Measurements from ENCODE around the gene MDP1.

MDP1 gene

DNA sequence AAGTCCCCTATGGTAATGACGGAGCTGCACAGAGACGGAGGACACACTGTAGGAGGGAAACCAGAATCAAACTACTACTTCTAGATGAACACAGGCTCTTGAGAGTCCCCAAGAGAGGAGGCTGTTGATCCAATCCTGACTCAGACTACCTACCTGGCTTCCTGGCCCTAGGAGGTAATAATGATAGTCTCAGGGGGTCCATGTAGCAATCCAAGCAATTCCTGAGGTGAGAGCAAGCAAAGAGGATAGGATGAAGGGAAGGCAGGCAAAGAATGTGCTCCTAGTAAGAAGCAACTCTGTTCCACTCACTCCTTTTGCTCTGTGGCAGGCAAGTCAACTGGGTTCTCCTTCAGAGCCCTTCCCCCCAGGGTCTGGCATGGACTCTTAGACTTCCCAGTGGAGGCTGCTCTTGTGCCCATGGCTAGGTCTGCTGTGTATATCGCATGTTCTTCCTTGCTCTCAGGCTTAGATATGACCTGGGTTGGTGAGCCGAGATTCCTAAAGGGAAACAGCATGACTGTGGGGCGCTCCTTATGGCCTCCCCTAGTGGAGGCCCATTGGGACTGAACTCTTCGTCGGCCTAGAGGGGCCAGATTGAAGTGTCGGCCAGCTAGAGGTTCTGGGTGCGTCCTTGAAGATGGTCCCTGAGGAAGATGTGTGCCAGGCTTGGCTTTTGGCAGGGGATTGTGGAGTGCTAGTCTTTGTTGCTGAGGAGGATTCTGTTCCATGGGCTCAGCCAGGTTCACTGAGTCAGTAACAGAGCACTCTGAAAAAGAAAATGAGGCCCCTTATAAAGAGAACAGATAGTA is 24.4 kb upstream of the MDP1 start:
- intact Hi-C loops (cut with micrococcal nuclease): no loop called here
- Mint-ChIP-seq H3K27me3 (no peaks in the 10 kb centered on the region), H3K27ac (peak overlapping the region; percentile 37), H3K9me3 (no peaks in the 10 kb centered on the region), H3K36me3 (ENCODE audit: low read depth) (peaks cover 76% of the 10 kb centered on the region), H3K4me1 (ENCODE audit: low read depth) (peaks cover 88% of the 10 kb centered on the region), H3K4me3 (peak overlapping the region; percentile 37)

DNA sequence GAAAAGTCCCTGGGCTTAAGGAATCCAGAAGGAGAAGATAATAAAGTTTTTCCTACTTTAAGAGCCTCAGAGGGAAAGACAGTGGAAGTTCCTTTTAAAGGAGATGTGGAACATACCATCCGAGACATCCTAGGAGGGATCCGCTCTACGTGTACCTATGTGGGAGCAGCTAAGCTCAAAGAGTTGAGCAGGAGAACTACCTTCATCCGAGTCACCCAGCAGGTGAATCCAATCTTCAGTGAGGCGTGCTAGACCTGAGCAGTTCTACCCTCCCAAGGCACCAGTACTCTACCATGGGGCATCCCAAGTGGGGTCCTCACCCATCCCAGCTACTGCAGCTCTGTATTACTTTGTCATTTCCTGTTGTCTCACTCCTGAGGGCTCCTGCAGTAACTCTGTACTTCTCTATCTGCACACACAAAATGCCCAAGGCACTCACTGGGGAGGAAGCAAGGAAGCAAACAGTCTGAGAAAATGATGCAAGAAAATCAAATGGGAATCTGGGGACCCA is 22.7 kb upstream of the MDP1 start:
- Mint-ChIP-seq H3K4me3 (no peak overlapping the region), H3K27ac (no peak overlapping the region), H3K36me3 (ENCODE audit: low read depth) (peaks cover 89% of the 10 kb centered on the region), H3K27me3 (no peaks in the 10 kb centered on the region), H3K4me1 (ENCODE audit: low read depth) (peaks cover 91% of the 10 kb centered on the region), H3K9me3 (no peaks in the 10 kb centered on the region)
- intact Hi-C loops (cut with micrococcal nuclease): no loop called here

DNA sequence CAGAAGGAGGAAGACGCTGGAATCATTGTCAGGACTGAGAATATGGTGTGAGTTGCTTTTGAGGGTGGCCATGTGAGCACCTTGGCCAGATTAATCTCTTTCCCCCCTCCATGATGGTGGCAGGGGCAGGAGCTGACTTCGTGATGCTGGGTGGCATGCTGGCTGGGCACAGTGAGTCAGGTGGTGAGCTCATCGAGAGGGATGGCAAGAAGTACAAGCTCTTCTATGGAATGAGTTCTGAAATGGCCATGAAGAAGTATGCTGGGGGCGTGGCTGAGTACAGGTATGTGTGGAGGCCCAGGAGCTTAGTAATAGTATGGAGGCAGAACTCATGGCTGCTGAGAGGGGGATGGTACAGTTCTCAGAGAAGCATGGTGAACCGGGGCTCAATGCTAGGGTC is 22.3 kb upstream of the MDP1 start:
- Mint-ChIP-seq H3K27me3 (no peaks in the 10 kb centered on the region), H3K36me3 (ENCODE audit: low read depth) (peaks cover 89% of the 10 kb centered on the region), H3K4me1 (ENCODE audit: low read depth) (peaks cover 90% of the 10 kb centered on the region), H3K27ac (no peak overlapping the region), H3K9me3 (no peaks in the 10 kb centered on the region), H3K4me3 (no peak overlapping the region)
- intact Hi-C loops (cut with micrococcal nuclease): no loop called here

DNA sequence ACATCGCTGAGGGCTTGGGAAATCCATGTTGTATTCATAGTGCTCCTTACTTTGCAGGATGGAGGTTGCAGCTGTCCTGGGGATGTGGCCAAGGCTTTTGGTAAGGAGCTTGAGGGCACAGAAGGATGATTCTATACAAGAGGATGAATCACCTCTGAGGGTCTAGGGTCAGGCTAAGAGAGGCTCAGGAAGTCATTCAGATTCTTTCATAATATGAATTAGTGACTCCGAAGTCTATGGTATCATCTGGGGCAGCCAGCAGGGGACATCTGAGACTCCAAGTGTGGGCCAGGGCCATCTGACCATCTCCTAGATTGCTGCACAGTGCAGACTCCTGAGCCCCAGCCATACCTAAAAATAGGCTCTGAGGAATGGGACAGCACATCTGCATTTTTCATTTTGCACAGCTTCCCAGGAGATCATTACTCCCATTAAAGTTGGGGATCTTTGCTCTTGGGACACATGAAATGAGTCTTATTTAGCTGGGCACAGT is 21.6 kb upstream of the MDP1 start:
- no peak overlapping the region for H3K27ac Mint-ChIP-seq
- peaks cover 83% of the 10 kb centered on the region for H3K36me3 Mint-ChIP-seq (ENCODE audit: low read depth)
- peaks cover 85% of the 10 kb centered on the region for H3K4me1 Mint-ChIP-seq (ENCODE audit: low read depth)
- no peaks in the 10 kb centered on the region for H3K9me3 Mint-ChIP-seq
- no peak overlapping the region for H3K4me3 Mint-ChIP-seq
- intact Hi-C loops (cut with micrococcal nuclease): no loop called here
- no peaks in the 10 kb centered on the region for H3K27me3 Mint-ChIP-seq

DNA sequence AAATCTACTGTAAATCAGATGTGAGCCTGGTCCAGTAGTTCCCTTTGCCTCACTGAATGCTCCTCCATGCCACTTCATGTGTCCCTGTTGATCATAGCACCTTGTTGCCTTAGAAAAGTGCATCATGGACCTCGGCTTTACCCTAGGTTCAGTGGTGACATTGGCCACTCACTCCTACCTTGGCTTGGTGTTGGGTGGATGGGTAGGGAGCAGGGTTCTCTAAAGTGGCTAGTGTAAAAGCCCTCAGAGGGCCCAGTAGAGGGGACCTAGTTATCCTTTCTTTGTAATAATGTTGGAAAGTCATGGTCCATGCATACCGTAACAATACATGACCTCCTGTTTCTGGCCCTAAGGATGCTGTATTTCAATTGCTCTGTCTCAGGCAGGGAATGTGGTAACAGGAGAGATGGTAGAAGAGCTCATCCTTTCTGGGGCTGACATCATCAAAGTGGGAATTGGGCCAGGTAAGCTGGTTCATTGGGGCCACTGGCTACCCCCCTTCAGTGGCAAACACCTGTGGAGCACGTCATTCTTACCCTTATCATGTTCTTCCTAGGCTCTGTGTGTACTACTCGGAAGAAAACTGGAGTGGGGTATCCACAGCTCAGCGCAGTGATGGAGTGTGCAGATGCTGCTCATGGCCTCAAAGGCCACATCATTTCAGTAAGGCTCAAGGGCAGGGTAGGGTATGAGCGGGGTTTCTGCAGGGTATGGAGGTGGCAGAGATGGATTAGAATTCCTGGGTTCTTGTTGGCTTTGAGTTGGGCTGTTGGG is 21.0 kb upstream of the MDP1 start:
- no peaks in the 10 kb centered on the region for H3K9me3 Mint-ChIP-seq
- peaks cover 82% of the 10 kb centered on the region for H3K36me3 Mint-ChIP-seq (ENCODE audit: low read depth)
- no peak overlapping the region for H3K27ac Mint-ChIP-seq

DNA sequence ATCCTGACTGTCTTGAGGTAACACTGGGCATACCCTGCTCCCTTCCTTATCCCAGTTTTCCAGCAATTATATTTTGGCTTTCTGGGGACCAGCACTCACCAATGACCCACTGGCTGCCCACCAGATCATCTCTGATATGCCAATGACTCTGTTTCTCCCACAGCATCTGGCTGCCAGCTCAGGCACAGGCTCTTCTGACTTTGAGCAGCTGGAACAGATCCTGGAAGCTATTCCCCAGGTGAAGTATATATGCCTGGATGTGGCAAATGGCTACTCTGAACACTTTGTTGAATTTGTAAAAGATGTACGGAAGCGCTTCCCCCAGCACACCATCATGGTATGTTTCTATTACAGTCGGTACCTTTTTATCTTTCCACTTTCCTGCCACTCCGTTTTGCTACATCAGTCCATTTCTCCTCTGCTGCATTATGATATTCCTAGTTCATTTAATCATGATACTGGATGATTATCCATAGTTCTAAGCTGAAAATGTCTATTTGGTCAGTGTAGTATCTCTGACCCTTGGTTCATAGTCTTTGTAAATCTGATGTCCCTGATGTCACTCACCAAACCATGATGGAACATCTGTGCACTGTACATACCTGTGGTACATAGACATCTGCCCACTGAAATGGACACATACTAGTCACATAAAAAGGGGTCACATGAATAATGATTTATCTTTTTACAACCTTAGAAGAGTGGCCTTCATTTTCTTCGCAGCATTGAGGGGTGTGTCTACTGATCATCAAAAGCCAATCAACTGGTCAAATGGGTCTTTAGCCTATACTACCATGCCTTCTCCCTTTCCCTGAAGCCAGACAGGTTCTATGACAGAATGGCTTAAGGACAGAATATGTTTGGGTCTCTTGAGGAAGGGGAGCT is 20.2 kb upstream of the MDP1 start:
- no peak overlapping the region for H3K27ac Mint-ChIP-seq
- H3K4me3 Mint-ChIP-seq: no peak overlapping the region
- intact Hi-C loops (cut with micrococcal nuclease): no loop called here
- H3K27me3 Mint-ChIP-seq: no peaks in the 10 kb centered on the region
- peaks cover 81% of the 10 kb centered on the region for H3K36me3 Mint-ChIP-seq (ENCODE audit: low read depth)
- peaks cover 84% of the 10 kb centered on the region for H3K4me1 Mint-ChIP-seq (ENCODE audit: low read depth)
- H3K9me3 Mint-ChIP-seq: no peaks in the 10 kb centered on the region

More for the DNA sequence above, 21.0 kb upstream of the MDP1 start:
- H3K4me3 Mint-ChIP-seq: no peak overlapping the region
- no peaks in the 10 kb centered on the region for H3K27me3 Mint-ChIP-seq
- intact Hi-C loops (cut with micrococcal nuclease): no loop called here
- H3K4me1 Mint-ChIP-seq (ENCODE audit: low read depth): peaks cover 82% of the 10 kb centered on the region

DNA sequence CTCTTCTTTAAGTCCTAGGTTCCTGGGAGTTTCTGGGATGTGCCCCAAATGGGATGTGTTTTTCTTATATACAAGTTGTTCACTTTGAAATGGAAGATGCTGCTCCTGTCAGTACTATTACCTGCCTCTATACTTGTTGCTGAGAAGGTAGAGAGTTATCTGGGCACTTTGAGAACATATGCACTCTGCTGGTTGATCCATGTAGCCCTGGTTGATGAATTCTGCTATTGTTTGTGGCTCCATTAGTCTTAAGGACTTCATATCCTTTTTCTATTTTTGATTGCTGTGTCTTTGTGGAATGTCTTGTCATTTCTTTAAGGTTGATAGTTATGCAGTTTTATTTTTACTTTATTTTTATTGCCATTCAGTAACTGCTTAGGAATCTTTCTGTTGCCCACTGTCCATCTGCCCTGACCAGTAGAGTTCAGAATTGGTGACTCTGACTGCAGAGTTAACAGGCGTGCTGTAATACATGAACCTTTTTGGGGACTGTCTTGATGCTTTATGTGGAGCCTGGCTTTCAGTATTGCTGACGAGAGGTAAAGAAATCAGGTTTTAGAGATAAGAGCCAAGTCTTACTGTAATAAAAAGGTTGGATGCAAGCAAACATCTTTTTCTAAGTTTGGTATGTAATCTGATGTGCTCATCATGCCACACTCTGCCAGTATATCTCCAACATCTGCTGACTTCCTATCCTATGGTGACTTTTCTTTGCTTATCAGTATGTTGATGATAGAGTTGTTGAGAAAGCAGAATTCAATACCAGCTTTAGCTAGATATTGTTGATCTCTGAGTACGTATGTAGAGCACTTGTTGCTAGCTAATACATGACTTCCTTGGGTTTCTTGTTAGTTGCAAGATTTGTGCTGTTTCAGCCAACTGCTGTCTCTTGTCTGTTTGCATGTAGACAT is 18.5 kb upstream of the MDP1 start:
- peaks cover 74% of the 10 kb centered on the region for H3K4me1 Mint-ChIP-seq (ENCODE audit: low read depth)
- H3K27ac Mint-ChIP-seq: no peak overlapping the region
- intact Hi-C loops (cut with micrococcal nuclease): no loop called here
- H3K9me3 Mint-ChIP-seq: no peaks in the 10 kb centered on the region
- no peak overlapping the region for H3K4me3 Mint-ChIP-seq
- peaks cover 69% of the 10 kb centered on the region for H3K36me3 Mint-ChIP-seq (ENCODE audit: low read depth)
- H3K27me3 Mint-ChIP-seq: no peaks in the 10 kb centered on the region

DNA sequence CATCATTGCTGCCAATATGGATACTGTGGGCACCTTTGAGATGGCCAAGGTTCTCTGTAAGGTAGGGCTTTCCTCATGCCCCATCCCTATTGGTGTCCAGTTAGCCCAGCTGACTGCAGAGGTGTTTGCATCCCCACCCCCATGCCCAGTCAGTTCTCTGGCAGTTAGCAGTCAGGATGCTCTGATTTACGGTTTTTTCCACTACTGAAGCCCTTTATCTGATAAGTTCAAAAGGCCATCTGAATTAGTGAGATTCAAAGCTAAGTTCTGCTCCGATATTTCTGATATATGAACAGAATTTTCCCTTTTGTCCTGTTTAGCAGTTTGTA is 17.6 kb upstream of the MDP1 start:
- peaks cover 70% of the 10 kb centered on the region for H3K4me1 Mint-ChIP-seq (ENCODE audit: low read depth)
- intact Hi-C loops (cut with micrococcal nuclease): loop anchor here (2.0 kb wide), 1 partner anchor 87 kb away; the partner anchor contains the start of genes PSME2 and RNF31
- peak overlapping the region; percentile 92 for H3K4me3 Mint-ChIP-seq
- no peaks in the 10 kb centered on the region for H3K27me3 Mint-ChIP-seq
- peaks cover 63% of the 10 kb centered on the region for H3K36me3 Mint-ChIP-seq (ENCODE audit: low read depth)
- peak overlapping the region; percentile 88 for H3K27ac Mint-ChIP-seq
- no peaks in the 10 kb centered on the region for H3K9me3 Mint-ChIP-seq

DNA sequence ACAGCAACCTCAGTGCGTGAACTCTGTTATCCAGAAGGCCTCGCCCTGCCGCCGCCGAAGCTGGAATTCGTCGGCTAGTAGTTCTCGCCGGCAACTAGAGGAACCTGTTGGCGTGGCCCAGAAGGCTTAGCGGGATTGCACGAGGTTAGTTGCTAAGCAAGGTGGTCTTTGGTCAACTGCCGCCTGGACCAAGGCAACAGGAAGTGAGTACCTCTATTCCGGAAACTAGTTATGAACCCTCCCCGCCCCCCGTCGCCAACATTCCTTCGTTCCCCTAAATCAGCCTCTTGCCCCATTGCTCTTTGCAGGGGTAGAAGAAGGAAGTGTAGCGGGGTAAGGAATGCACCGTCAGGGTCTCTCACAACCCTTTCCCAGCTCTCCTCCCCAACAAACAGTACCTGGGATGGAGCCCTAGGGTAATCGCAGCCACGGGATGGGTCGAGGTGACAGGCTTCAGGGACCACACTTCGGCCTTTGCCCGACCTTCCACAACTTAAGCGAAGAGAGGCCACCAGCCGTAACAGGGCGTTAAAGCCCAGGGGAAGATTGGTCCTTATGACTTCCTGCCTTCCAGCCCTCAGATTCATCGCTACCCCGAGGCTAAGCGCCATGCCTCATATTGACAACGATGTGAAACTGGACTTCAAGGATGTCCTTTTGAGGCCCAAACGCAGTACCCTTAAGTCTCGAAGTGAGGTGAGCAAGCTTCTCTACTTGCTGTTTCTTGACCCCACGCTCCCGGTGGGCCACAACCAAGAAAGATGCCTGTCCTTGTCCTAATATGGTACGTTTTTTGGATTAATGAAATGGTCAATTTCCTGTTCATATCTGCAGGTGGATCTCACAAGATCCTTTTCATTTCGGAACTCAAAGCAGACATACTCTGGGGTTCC is 17.0 kb upstream of the MDP1 start, which contains the start of gene GMPR2:
Gene GMPR2 (plus strand): TSS at position 285 of the 893 bp plus-strand sequence. CDS start 325 bp downstream, at position 610.
- Mint-ChIP-seq H3K4me3 (peak within 1 kb of the TSS; percentile 92), H3K36me3 (ENCODE audit: low read depth) (peaks cover 63% of the 10 kb centered on the region), H3K9me3 (no peaks in the 10 kb centered on the region), H3K4me1 (ENCODE audit: low read depth) (peaks cover 68% of the 10 kb centered on the region), H3K27me3 (no peaks in the 10 kb centered on the region), H3K27ac (peak within 1 kb of the TSS; percentile 88)
- intact Hi-C loops (cut with micrococcal nuclease): loop anchor here (1.0 to 2.0 kb wide), 4 partner anchors 9 to 86 kb away; partner anchors contain the start of genes IPO4, MDP1, PSME2 and RNF31

DNA sequence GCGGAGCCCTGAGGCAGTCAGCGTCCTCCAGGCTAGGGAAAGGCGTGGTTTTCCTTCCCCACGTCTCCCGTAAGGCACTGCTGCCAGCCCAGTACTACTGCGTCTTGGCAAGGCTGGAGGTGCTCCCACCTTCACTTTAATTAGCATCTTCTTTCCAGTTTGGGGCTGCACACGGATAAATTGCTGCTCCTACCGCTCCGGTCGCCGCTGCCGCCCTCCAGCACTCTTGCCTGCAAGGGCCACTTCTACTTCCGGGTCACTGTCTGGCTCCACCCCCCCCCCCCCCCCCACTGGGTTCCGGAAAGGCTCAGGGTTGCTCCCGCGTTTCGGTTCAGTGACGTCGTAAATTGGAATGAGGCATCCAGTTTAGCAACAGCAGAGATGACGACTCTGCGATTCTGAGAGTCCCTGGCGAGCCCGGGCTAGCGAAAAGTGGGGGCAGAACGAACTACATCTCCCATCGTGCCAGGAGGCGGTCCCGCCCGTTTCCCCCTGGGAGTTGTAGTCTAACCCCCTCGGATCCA is 16.3 kb upstream of the MDP1 start, which contains the start of gene NEDD8:
Gene NEDD8 (minus strand): TSS at position 247 of the 524 bp plus-strand sequence. CDS start 100 bp downstream, at position 147.
- peak within 1 kb of the TSS; percentile 92 for H3K4me3 Mint-ChIP-seq
- peaks cover 63% of the 10 kb centered on the region for H3K36me3 Mint-ChIP-seq (ENCODE audit: low read depth)
- H3K4me1 Mint-ChIP-seq (ENCODE audit: low read depth): peaks cover 66% of the 10 kb centered on the region

DNA sequence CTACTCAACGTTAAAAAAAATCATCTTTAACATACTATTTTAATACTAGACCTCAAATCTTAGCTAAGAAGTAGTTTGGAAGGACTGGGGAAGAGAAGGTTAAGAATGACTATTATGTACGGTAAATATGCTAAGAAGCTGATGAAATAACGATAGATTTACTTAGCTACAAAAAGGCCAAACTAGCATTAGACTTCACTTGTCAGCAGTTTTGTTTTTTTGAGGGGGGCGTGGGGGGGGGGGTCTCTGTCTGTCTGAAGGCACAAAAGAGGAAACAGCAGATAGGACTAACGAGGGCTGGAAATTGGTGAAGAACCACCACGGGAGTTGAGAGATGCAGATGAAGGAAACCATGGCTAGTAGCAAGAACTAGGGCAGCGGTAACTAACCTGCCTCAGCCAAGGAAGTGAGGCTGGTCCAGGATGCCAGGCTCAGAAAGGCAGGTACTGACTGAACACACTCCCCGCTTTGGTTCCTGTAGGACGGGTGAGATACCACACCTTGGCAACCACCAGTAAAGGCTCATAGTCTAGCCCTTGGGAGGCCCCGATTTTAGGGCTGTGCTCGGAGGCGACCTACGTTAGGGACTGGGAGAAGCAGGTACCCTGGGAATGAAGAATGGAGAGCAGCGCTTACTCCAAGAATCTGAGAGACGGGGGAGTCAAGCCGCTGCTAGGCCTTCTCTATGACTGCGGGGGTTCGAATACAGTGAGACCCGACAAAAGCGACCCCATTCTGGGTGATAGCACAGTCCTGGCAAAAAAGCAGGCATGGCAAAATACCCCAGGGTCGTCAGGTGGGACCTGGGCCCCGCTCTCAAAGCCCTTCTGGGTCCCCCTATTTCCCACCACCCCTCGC is 15.6 kb upstream of the MDP1 start:
- Mint-ChIP-seq H3K4me3 (peak overlapping the region; percentile 92), H3K27ac (peak overlapping the region; percentile 88), H3K27me3 (no peaks in the 10 kb centered on the region), H3K9me3 (no peaks in the 10 kb centered on the region), H3K4me1 (ENCODE audit: low read depth) (peaks cover 62% of the 10 kb centered on the region), H3K36me3 (ENCODE audit: low read depth) (peaks cover 59% of the 10 kb centered on the region)
- intact Hi-C loops (cut with micrococcal nuclease): loop anchor here (1.0 to 2.0 kb wide), 4 partner anchors 11 to 85 kb away; partner anchors contain the start of genes IPO4, MDP1, PSME2 and RNF31

More for the DNA sequence above, 16.3 kb upstream of the MDP1 start, which contains the start of gene NEDD8:
- Mint-ChIP-seq H3K27me3 (no peaks in the 10 kb centered on the region), H3K27ac (peak within 1 kb of the TSS; percentile 88), H3K9me3 (no peaks in the 10 kb centered on the region)
- intact Hi-C loops (cut with micrococcal nuclease): loop anchor here (1.0 to 2.0 kb wide), 4 partner anchors 10 to 85 kb away; partner anchors contain the start of genes IPO4, MDP1, PSME2 and RNF31
